ENCODE results near the gene B4GALNT1. TPM values are rescaled to one million over a fixed set of nuclear protein-coding genes. Genes with fewer than 3 reads are reported as not detected.
A peak's percentile ranks its signal among the peaks of the same experiment; 100 is the strongest.

The B4GALNT1 gene
- total RNA-seq, 3 donors from 2014 or later (not counting 1 experiment from before 2014, with no cell fraction given) = 0.38 to 0.59 (median 0.48) TPM

GRCh38 chr12:57615637-57616036, 17.4 kb downstream of the B4GALNT1 start:
- H3K27me3 Mint-ChIP-seq (ENCODE audit: low read depth in 2 of 2) = peaks cover 18 to 25% of the 10 kb centered on the region in 2 donors
- TF ChIP-seq CTCF (IDR thresholded peaks at IDR 0.05) = no peak
- H3K27ac Mint-ChIP-seq = no peak overlapping the region
- Histone ChIP-seq H3K4me3 (ENCODE audit: low read length) (no peak overlapping the region), H3K27ac (ENCODE audit: low read length) (no peak overlapping the region), H3K36me3 (ENCODE audit: control insufficient read depth, insufficient read depth, low read length) (no peaks in the 10 kb centered on the region), H3K27me3 (ENCODE audit: control insufficient read depth, insufficient read depth, low read length) (peaks cover 24% of the 10 kb centered on the region), H3K4me1 (ENCODE audit: control insufficient read depth, insufficient read depth, low read length) (peaks cover 41% of the 10 kb centered on the region), H3K9me3 (ENCODE audit: control insufficient read depth, insufficient read depth, low read length) (no peaks in the 10 kb centered on the region)
- H3K4me3 Mint-ChIP-seq = no peak overlapping the region
- 85% methylated on average over 5 of the region's 5 CpGs for WGBS (ENCODE audit: insufficient coverage)
- H3K4me1 Mint-ChIP-seq = peaks cover 14 to 20% of the 10 kb centered on the region in 2 donors
- intact Hi-C loops (cut with micrococcal nuclease) = no loop called here
- H3K36me3 Mint-ChIP-seq = no peaks in the 10 kb centered on the region
- DNase-seq (no peak), ATAC-seq (no peak)
- no peaks in the 10 kb centered on the region for H3K9me3 Mint-ChIP-seq

GRCh38 chr12:57614948-57615500, 18.0 kb downstream of the B4GALNT1 start:
- H3K9me3 Mint-ChIP-seq = no peaks in the 10 kb centered on the region
- no peaks in the 10 kb centered on the region for H3K36me3 Mint-ChIP-seq
- H3K27ac ChIP-seq (ENCODE audit: low read length) = no peak overlapping the region
- 87% methylated on average over 11 of the region's 11 CpGs for WGBS (ENCODE audit: insufficient coverage)
- H3K4me3 Mint-ChIP-seq = no peak overlapping the region
- ATAC-seq (no peak), DNase-seq (no peak)
- H3K4me3 ChIP-seq (ENCODE audit: low read length) = no peak overlapping the region
- no peaks in the 10 kb centered on the region for H3K9me3 ChIP-seq (ENCODE audit: control insufficient read depth, insufficient read depth, low read length)
- H3K4me1 Mint-ChIP-seq = peaks cover 15 to 20% of the 10 kb centered on the region in 2 donors
- intact Hi-C loops (cut with micrococcal nuclease) = no loop called here
- peaks cover 12 to 19% of the 10 kb centered on the region in 2 donors for H3K27me3 Mint-ChIP-seq (ENCODE audit: low read depth in 2 of 2)
- H3K36me3 ChIP-seq (ENCODE audit: control insufficient read depth, insufficient read depth, low read length) = no peaks in the 10 kb centered on the region
- peaks cover 18% of the 10 kb centered on the region for H3K27me3 ChIP-seq (ENCODE audit: control insufficient read depth, insufficient read depth, low read length)
- H3K27ac Mint-ChIP-seq = no peak overlapping the region
- H3K4me1 ChIP-seq (ENCODE audit: control insufficient read depth, insufficient read depth, low read length) = peaks cover 42% of the 10 kb centered on the region
- TF ChIP-seq CTCF (IDR thresholded peaks at IDR 0.05) = no peak

- DNase-seq (peak in 1 of 2 donors; percentile 26), ATAC-seq (peak in 1 of 3 donors; percentile 15)
- intact Hi-C loops (cut with micrococcal nuclease) = no loop called here
- Mint-ChIP-seq H3K27ac (no peak overlapping the region), H3K4me1 (peaks cover 12 to 18% of the 10 kb centered on the region in 2 donors), H3K4me3 (no peak overlapping the region), H3K27me3 (ENCODE audit: low read depth in 2 of 2) (peaks cover 8 to 17% of the 10 kb centered on the region in 2 donors), H3K9me3 (no peaks in the 10 kb centered on the region), H3K36me3 (no peaks in the 10 kb centered on the region)
- H3K36me3 ChIP-seq (ENCODE audit: control insufficient read depth, insufficient read depth, low read length) = no peaks in the 10 kb centered on the region
- H3K27ac ChIP-seq (ENCODE audit: low read length) = no peak overlapping the region
- no peak for TF ChIP-seq CTCF (IDR thresholded peaks at IDR 0.05)
- H3K27me3 ChIP-seq (ENCODE audit: control insufficient read depth, insufficient read depth, low read length) = peaks cover 11% of the 10 kb centered on the region
- H3K9me3 ChIP-seq (ENCODE audit: control insufficient read depth, insufficient read depth, low read length) = no peaks in the 10 kb centered on the region
- WGBS (ENCODE audit: insufficient coverage) = 32% methylated on average over 10 of the region's 14 CpGs
- no peak overlapping the region for H3K4me3 ChIP-seq (ENCODE audit: low read length)
- peaks cover 36% of the 10 kb centered on the region for H3K4me1 ChIP-seq (ENCODE audit: control insufficient read depth, insufficient read depth, low read length)
Measured at GRCh38 chr12:57614178-57614947, 18.6 kb downstream of the B4GALNT1 start.
